ENCODE results near the gene GARIN5B. TPM values are rescaled to one million over a fixed set of nuclear protein-coding genes. Genes with fewer than 3 reads are reported as not detected.
A peak's percentile ranks its signal among the peaks of the same experiment; 100 is the strongest.

Gene GARIN5B
- total RNA-seq, 1 donor from 2014 or later, result not detected

- no peak for DNase-seq (ENCODE audit: low read depth, low spot score)
Measured at GRCh38 chr19:55389386-55390317, 26.6 kb upstream of the GARIN5B start.

GRCh38 chr19:55387736-55388497 lies 24.9 kb upstream of the GARIN5B start:
- no peak for DNase-seq (ENCODE audit: low read depth, low spot score)

GRCh38 chr19:55386493-55386971 lies 23.5 kb upstream of the GARIN5B start:
- DNase-seq (ENCODE audit: low read depth, low spot score), result no peak

GRCh38 chr19:55385724-55386492 lies 22.8 kb upstream of the GARIN5B start, which contains the start of gene RPL28:
TSS of gene RPL28 (plus strand) at chr19:55385932. CDS start at chr19:55386358, 426 bp downstream.
- DNase-seq (ENCODE audit: low read depth, low spot score), result peak; percentile 90

- DNase-seq (ENCODE audit: low read depth, low spot score), result peak; percentile 63
Measured at GRCh38 chr19:55384920-55385723, 22.1 kb upstream of the GARIN5B start.

- DNase-seq (ENCODE audit: low read depth, low spot score), result no peak
Measured at GRCh38 chr19:55384131-55384919, 21.3 kb upstream of the GARIN5B start, which contains the start of gene TMEM238. TSS of gene TMEM238 (minus strand) at chr19:55384292. CDS start at chr19:55384259, 33 bp downstream.

- DNase-seq (ENCODE audit: low read depth, low spot score), result peak; percentile 29
Measured at GRCh38 chr19:55383279-55384130, 20.4 kb upstream of the GARIN5B start.

- no peak for DNase-seq (ENCODE audit: low read depth, low spot score)
Measured at GRCh38 chr19:55382522-55383054, 19.5 kb upstream of the GARIN5B start.

- no peak for DNase-seq (ENCODE audit: low read depth, low spot score)
Measured at GRCh38 chr19:55382013-55382412, 19.0 kb upstream of the GARIN5B start.

- no peak for DNase-seq (ENCODE audit: low read depth, low spot score)
Measured at GRCh38 chr19:55379174-55379573, 16.1 kb upstream of the GARIN5B start.

GRCh38 chr19:55377356-55378131 lies 14.5 kb upstream of the GARIN5B start:
- DNase-seq (ENCODE audit: low read depth, low spot score), result no peak

GRCh38 chr19:55376241-55376933 lies 13.3 kb upstream of the GARIN5B start, which contains the start of gene TMEM190:
TSS of gene TMEM190 (plus strand) at chr19:55376826. CDS start at chr19:55376854, 28 bp downstream.
- no peak for DNase-seq (ENCODE audit: low read depth, low spot score)

- DNase-seq (ENCODE audit: low read depth, low spot score), result no peak
Measured at GRCh38 chr19:55373993-55374757, 11.1 kb upstream of the GARIN5B start.

GRCh38 chr19:55373306-55373992 lies 10.4 kb upstream of the GARIN5B start:
- DNase-seq (ENCODE audit: low read depth, low spot score), result no peak

- no peak for DNase-seq (ENCODE audit: low read depth, low spot score)
Measured at GRCh38 chr19:55372316-55373081, 9.4 kb upstream of the GARIN5B start.
